HG03439 (cell line): ENCODE results near the gene PCDH19.
"Not testable (repeated sequence)": the region's sequence is repeated elsewhere in the genome, so short reads cannot be mapped to it uniquely, and the experiment has no call there.

Experiments
- ATAC-seq: cut with Tn5 transposase; IDR thresholded peaks from one replicate; pipeline ENCODE4 v1.9.1; 2021; ENCODE audit warnings: mild to moderate bottlenecking, moderate library complexity; ENCODE audit not compliant: unreplicated experiment

PCDH19 gene

GRCh38 chrX:100409610-100410590 is at the start of gene PCDH19:
Gene PCDH19 (minus strand): TSS chrX:100410273. CDS start chrX:100408597, 1,676 bp downstream.
- no peak for ATAC-seq

- no peak for ATAC-seq
These were observed 39.9 kb upstream of the PCDH19 start for GRCh38 chrX:100449696-100450608.

- no peak for ATAC-seq
These were observed 37.8 kb upstream of the PCDH19 start for GRCh38 chrX:100447655-100448397.

- no peak for ATAC-seq
These were observed 35.5 kb upstream of the PCDH19 start for GRCh38 chrX:100445593-100445992.

- not testable (repeated sequence) for ATAC-seq
These were observed 31.2 kb upstream of the PCDH19 start for GRCh38 chrX:100441321-100441720.

GRCh38 chrX:100440006-100440405 is 29.9 kb upstream of the PCDH19 start:
- no peak for ATAC-seq

- no peak for ATAC-seq
These were observed 25.7 kb upstream of the PCDH19 start for GRCh38 chrX:100435726-100436125.

GRCh38 chrX:100424012-100424411 is 13.9 kb upstream of the PCDH19 start:
- no peak for ATAC-seq

GRCh38 chrX:100418556-100418955 is 8.5 kb upstream of the PCDH19 start:
- no peak for ATAC-seq

- no peak for ATAC-seq
These were observed 7.6 kb upstream of the PCDH19 start for GRCh38 chrX:100417681-100418080.

GRCh38 chrX:100413229-100413628 is 3.2 kb upstream of the PCDH19 start:
- ATAC-seq = no peak

GRCh38 chrX:100411802-100412715 is 2.0 kb upstream of the PCDH19 start:
- no peak for ATAC-seq

GRCh38 chrX:100410901-100411801 is 1.1 kb upstream of the PCDH19 start:
- ATAC-seq = no peak

- ATAC-seq = no peak
These were observed 1.1 kb downstream of the PCDH19 start for GRCh38 chrX:100408713-100409609.

GRCh38 chrX:100407784-100408712 is 2.0 kb downstream of the PCDH19 start:
- ATAC-seq = no peak

GRCh38 chrX:100407147-100407783 is 2.8 kb downstream of the PCDH19 start:
- ATAC-seq = no peak
